ENCODE measurements around the gene PHF20. TPM values are rescaled to one million over a fixed set of nuclear protein-coding genes. Genes with fewer than 3 reads are reported as not detected.
"Not testable (repeated sequence)": the region's sequence is repeated elsewhere in the genome, so short reads cannot be mapped to it uniquely, and the experiment has no call there.

PHF20 gene
- total RNA-seq, 1 experiment from 2014 or later: 31.1 TPM

GRCh38 chr20:35737865-35738333, 33.9 kb upstream of the PHF20 start:
- in situ Hi-C loops (cut with HindIII; ENCODE audit: low pct_unique_long_range_greater_than_20kb, low sequenced_read_pairs): no loop called here
- DNase-seq (ENCODE audit: low read depth): no peak

GRCh38 chr20:35738410-35739179, 33.2 kb upstream of the PHF20 start:
- in situ Hi-C loops (cut with HindIII; ENCODE audit: low pct_unique_long_range_greater_than_20kb, low sequenced_read_pairs): no loop called here
- no peak for DNase-seq (ENCODE audit: low read depth)

- in situ Hi-C loops (cut with HindIII; ENCODE audit: low pct_unique_long_range_greater_than_20kb, low sequenced_read_pairs): no loop called here
- peak; percentile 35 for DNase-seq (ENCODE audit: low read depth)
Observed at GRCh38 chr20:35739294-35740163, 32.3 kb upstream of the PHF20 start.

GRCh38 chr20:35741892-35742740, 29.7 kb upstream of the PHF20 start, which contains the start of gene RBM39:
TSS of gene RBM39 (minus strand) at chr20:35742260. CDS start at chr20:35740874, 1,386 bp downstream.
- in situ Hi-C loops (cut with HindIII; ENCODE audit: low pct_unique_long_range_greater_than_20kb, low sequenced_read_pairs): no loop called here
- peak; percentile 100 for DNase-seq (ENCODE audit: low read depth)

GRCh38 chr20:35742741-35743523, 28.9 kb upstream of the PHF20 start:
- DNase-seq (ENCODE audit: low read depth): peak; percentile 32

GRCh38 chr20:35743693-35744491, 27.9 kb upstream of the PHF20 start:
- in situ Hi-C loops (cut with HindIII; ENCODE audit: low pct_unique_long_range_greater_than_20kb, low sequenced_read_pairs): no loop called here
- DNase-seq (ENCODE audit: low read depth): peak; percentile 19

More at GRCh38 chr20:35742741-35743523, 28.9 kb upstream of the PHF20 start:
- in situ Hi-C loops (cut with HindIII; ENCODE audit: low pct_unique_long_range_greater_than_20kb, low sequenced_read_pairs): no loop called here

GRCh38 chr20:35744492-35744841, 27.3 kb upstream of the PHF20 start:
- in situ Hi-C loops (cut with HindIII; ENCODE audit: low pct_unique_long_range_greater_than_20kb, low sequenced_read_pairs); DNase-seq (ENCODE audit: low read depth): not testable (repeated sequence)

- in situ Hi-C loops (cut with HindIII; ENCODE audit: low pct_unique_long_range_greater_than_20kb, low sequenced_read_pairs): no loop called here
- DNase-seq (ENCODE audit: low read depth): no peak
Observed at GRCh38 chr20:35750611-35751010, 21.2 kb upstream of the PHF20 start.

- in situ Hi-C loops (cut with HindIII; ENCODE audit: low pct_unique_long_range_greater_than_20kb, low sequenced_read_pairs): no loop called here
- DNase-seq (ENCODE audit: low read depth): no peak
Observed at GRCh38 chr20:35756404-35756803, 15.4 kb upstream of the PHF20 start.

- DNase-seq (ENCODE audit: low read depth): no peak
- in situ Hi-C loops (cut with HindIII; ENCODE audit: low pct_unique_long_range_greater_than_20kb, low sequenced_read_pairs): no loop called here
Observed at GRCh38 chr20:35757098-35757705, 14.6 kb upstream of the PHF20 start.

- DNase-seq (ENCODE audit: low read depth); in situ Hi-C loops (cut with HindIII; ENCODE audit: low pct_unique_long_range_greater_than_20kb, low sequenced_read_pairs): not testable (repeated sequence)
Observed at GRCh38 chr20:35761548-35761947, 10.3 kb upstream of the PHF20 start.

GRCh38 chr20:35762461-35762860, 9.4 kb upstream of the PHF20 start:
- in situ Hi-C loops (cut with HindIII; ENCODE audit: low pct_unique_long_range_greater_than_20kb, low sequenced_read_pairs): no loop called here
- DNase-seq (ENCODE audit: low read depth): no peak

- DNase-seq (ENCODE audit: low read depth); in situ Hi-C loops (cut with HindIII; ENCODE audit: low pct_unique_long_range_greater_than_20kb, low sequenced_read_pairs): not testable (repeated sequence)
Observed at GRCh38 chr20:35764936-35765335, 6.9 kb upstream of the PHF20 start.

GRCh38 chr20:35766843-35767242, 5.0 kb upstream of the PHF20 start:
- no peak for DNase-seq (ENCODE audit: low read depth)
- in situ Hi-C loops (cut with HindIII; ENCODE audit: low pct_unique_long_range_greater_than_20kb, low sequenced_read_pairs): no loop called here

- no peak for DNase-seq (ENCODE audit: low read depth)
- in situ Hi-C loops (cut with HindIII; ENCODE audit: low pct_unique_long_range_greater_than_20kb, low sequenced_read_pairs): no loop called here
Observed at GRCh38 chr20:35767683-35768481, 3.9 kb upstream of the PHF20 start.
